GM18505 (cell line): ENCODE results near the gene CARD8.

Experiments
- ATAC-seq: cut with Tn5 transposase; IDR thresholded peaks from one replicate; pipeline ENCODE4 v1.9.1; 2021; ENCODE audit not compliant: unreplicated experiment
- POLR2A ChIP-seq: IDR thresholded peaks from 4 replicates; pipeline ENCODE4 v1.6.1; 2011; ENCODE audit warnings: borderline replicate concordance; ENCODE audit not compliant: insufficient read depth, insufficient read length; ENCODE audit errors: extremely low read depth

CARD8 gene

DNA sequence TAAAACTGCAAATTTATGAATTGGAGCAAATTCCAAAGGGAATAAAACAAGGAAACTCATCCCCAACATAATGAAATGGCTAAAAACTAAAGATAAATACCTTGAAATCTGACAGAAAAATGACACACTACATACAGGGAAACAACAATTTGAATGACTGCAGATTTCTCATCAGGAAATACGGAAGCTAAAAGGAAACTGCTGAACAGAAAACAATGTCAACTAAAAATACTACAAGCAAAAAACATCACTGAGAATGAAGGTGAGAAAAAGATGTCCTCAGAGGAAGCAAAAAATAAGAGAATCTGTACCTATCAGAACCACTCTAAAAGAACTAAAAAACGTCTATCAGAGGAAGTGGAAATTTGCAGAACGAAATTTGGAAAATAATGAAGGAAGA is 45.7 kb downstream of the CARD8 start:
- no peak for ATAC-seq
- TF ChIP-seq POLR2A, result no peak

DNA sequence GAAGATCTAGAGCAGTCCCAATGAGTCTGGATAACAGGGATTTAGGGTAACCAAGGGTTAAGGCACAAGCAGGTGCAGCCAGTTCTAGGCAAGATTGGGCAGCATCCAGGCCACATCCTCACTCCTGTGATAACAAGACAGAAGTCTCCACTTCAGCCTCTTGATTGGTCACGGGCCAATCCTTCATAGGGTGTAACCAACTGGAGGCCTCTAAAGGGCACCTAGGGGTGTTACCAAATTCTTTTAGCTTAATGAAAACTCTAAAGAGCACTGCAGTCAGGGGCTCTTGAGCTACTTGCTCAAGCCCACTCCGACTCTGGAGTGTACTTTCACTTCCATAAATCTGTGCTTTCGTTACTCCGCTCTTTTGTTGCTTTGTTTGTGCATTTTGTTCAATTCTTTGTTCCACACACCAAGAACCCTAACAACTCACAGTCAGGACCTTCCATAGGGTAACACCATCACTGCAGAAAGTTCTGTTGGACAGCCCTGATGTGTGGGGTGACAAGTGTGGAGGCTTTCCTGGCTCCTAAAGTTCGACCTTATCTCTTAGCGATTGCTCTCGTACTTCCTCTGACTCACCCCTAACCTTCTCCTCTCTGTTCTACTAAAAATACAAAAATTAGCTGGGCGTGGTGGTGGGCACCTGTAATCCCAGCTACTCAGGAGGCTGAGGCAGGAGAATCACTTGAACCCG is 49.2 kb downstream of the CARD8 start:
- no peak for TF ChIP-seq POLR2A
- no peak for ATAC-seq

DNA sequence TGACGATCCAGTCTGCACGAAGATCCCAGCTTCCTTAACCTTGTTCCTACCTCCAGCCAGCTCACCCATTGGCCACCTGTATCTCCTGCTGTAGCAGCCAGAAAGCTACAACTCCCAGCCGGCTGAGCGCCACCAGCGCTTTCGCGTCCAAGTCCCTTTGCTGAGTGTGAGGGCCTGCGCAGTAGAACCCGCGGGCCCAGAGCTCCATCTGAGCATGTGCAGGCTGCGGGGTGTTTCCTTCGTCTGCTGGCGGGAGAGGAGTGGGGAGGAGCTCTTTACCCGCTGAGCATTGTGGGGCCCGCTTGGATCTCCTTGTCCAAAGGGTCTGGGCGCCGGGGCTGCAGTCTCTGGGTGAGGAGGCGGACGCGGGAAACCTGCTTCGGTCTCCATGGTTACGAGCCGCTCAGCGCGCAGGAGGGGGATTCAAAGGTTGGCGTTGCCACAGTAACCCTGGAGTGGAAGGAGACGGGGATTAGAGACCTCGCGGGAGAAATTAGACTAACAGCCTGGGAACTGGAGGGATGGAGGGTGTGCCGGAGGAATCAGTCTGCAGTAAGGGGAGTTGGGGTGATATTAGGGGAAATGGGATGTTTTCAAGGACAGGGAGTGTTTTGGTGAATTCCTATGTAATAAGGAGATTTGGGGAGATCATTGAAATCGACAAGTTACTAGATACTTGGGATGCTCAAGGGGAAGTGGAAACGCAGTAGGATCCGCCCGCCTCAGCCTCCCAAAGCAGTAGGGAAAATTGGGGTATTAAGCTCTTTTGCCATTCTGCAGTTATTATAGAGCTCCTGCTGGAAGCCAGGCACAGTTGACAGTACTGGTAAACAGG is 51.7 kb downstream of the CARD8 start:
- peak; percentile 74 for ATAC-seq

DNA sequence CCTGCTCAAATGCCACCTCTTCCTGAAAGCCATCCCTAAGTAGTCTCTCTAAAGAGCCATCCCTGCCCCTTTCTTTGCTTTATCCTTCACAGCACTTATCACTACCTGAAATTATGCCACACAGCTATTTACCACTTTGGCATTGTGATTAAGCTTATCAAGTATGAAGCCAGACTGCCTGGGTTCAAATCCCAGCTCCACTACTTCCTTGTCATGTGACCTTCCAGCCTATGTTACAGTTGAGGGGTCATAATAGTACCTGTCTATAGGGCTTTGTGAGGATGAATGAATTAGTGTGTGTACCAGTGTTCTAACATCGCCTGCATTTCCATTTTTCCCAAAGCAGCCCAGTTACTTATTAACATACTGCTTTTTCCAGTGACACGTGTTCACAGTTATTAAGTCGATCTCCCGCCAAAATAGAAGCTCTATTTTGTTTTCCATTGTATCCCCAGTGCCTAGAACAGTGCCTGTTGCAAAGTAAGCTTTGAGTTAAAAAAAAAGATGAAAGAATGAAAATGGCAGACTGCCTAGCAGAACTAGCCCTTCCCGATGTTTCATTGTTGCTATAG is 52.4 kb downstream of the CARD8 start:
- TF ChIP-seq POLR2A, result no peak
- no peak for ATAC-seq

More for the DNA sequence above, 51.7 kb downstream of the CARD8 start:
- peak; percentile 86 for TF ChIP-seq POLR2A

DNA sequence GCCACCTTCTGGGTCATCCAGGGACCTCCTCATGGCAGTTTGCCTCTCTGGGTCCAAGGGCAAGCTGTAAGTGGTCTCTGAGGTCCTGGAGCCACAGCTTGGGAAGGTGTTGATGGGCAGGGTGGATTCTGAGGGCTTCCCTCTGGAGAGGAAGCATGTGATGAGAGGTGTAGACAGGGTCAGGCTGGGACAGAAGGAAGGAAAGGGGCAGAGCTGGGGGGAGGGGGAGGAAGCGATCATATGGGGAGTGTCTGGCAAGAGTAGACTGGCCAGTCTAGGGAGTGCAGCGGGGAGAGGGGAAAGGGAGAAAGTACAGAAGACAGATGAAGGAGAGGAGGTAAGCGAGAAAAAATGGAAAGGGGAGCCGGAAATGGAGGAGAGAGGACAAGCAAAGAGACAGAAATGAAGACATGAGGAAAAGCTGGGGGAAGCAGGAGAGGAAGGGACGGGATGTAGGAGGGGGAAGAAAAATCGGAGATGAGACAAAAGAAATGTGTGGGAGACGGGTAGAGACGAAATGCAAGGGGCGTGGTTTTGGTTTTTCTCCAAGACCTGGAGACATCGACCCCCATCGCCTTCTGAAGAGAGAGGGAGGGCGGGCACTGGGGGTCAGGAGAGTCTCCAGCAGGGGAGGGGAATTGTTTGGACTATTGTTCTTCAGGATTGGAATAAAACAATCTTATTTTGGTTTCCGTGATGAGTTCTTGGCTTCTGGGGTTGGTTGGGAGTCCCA is 58.6 kb downstream of the CARD8 start:
- no peak for ATAC-seq
- no peak for TF ChIP-seq POLR2A

DNA sequence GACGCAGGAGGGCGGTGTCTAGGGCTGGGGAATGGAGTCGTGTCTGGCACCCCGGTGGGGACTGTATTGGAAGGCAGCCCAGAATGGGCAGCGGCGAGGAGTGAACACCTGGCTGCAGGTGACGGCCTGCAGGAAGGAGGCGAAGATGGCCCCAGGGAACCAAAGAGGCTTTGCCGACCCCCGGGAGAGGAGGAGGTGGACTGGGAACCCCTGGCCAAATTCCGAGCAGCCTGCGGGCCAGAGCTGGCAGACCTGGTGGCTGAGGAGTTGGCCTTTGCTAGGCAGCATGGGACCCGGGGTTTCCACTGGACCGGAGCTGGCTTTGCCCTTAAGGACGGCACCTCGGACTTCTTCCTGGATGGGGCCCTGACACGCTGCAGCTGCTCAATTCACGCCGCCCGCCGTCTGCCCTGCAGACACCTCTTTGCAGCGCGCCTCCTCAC is 59.4 kb downstream of the CARD8 start:
- no peak for ATAC-seq
- TF ChIP-seq POLR2A, result no peak

DNA sequence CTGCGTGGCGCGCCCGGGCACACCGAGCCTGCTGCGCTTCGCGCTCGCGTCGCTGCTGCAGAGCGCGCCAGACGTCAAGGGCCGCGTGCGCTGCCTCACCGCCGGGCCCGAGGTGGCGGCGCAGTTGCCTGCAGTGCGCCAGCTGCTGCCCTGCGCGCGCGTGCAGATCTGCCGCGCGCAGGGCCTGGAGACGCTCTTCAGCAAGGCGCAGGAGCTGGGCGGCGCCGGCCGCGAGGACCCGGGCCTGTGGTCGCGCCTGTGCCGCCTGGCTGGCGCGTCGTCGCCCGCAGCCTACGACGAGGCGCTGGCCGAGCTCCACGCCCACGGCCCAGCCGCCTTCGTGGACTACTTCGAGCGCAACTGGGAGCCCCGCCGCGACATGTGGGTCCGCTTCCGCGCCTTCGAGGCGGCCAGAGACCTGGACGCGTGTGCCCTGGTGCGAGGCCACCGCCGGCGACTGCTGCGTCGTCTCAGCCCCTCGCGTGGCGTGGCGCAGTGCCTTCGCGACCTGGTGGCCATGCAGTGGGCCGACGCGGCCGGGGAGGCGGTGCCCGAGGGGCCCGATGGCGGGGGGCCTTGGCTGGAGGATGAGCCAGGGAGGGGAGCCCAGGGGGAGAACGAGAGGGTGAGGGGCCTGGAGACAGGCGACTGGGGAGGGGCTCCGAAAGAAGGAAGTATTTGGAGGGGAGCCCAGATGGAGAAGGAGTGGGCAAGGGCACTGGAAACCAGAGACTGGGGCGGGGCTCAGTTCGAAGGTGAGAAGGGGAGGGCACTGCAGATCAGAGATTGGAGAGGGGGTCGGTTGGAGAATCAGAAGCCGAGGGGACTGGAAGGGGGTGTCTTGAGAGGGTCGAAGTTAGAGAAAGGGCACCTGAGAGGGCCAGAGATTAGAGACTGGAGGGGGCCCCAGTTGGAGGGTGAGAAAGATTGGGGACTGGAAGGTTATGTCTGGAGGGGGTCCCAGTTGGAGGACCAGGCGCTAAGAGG is 60.6 kb downstream of the CARD8 start:
- no peak for TF ChIP-seq POLR2A
- no peak for ATAC-seq

DNA sequence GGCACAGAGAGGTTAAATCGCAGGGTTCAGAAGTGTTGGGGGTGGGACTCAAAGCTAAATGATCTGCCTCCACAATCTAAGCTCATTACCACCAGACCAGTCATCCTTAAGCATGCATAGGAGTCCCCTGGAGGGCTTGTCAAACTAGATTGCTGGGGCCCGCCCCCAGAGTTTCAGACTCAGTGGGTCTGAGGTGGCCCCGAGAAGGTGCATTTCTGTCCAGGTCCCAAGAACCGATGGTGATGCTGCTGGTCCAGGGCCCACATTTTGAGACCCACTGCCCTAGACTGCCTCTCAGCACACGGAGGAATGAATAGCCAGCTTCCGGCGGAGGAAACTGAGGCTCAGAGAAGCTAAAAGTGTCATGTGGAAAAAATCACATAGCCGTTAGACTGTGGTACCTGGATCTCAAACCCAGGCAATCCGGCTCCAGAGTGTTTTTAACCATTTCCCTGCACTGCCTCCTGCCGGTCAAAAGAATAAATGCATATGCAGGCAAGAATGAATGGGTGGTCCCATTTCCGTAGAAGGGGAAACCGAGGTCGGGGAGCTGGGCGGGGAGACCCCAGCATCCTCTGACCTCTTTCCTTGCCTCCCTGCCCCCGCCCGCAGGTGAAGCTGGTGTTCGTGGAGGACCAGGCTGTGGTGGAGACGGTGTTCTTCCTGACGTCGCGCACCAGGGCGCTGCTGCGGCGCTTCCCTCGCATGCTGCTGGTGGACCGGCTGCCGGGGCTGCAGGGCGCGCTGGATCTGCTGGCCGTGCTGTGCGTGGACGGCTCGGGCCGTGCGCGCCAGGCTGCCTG is 61.5 kb downstream of the CARD8 start:
- no peak for ATAC-seq
- TF ChIP-seq POLR2A, result no peak

DNA sequence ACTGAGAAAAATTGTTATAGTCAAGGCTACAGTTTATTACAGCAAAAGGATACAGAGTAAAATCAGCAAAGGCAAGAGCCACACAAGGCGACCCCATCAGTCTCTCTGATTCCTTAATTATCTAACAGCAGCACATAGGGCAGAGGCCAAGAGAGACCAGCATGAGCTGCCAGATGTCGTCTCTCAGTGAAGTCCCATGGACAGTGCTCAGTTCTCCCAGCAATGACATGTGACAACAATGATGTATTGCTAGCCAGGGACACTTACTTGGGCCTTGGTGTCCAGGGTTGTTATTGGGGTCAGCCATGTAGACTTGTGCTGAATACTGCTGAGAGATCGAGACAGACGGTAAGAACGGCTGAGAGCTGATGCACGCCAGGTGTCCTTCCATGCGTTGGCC is 63.0 kb downstream of the CARD8 start:
- no peak for TF ChIP-seq POLR2A
- ATAC-seq, result no peak

DNA sequence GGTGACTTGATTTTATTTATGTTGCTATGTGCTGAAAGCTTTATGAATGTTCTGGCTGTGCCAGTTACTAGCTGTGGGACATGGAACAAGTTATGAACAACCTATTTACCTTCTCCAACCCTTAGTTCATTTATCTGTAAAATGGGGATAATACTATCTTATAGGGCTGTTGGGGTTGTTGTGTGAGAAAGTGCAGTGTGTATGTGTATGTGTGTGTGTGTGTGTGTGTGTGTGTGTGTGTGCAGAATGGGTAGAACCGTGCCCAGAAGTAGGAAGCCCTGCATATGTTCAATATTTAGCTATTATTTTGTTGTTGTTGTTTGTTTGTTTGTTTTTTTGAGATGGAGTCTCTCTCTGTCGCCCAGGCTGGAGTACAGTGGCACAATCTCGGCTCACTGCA is 64.8 kb downstream of the CARD8 start:
- ATAC-seq, result no peak
- no peak for TF ChIP-seq POLR2A

DNA sequence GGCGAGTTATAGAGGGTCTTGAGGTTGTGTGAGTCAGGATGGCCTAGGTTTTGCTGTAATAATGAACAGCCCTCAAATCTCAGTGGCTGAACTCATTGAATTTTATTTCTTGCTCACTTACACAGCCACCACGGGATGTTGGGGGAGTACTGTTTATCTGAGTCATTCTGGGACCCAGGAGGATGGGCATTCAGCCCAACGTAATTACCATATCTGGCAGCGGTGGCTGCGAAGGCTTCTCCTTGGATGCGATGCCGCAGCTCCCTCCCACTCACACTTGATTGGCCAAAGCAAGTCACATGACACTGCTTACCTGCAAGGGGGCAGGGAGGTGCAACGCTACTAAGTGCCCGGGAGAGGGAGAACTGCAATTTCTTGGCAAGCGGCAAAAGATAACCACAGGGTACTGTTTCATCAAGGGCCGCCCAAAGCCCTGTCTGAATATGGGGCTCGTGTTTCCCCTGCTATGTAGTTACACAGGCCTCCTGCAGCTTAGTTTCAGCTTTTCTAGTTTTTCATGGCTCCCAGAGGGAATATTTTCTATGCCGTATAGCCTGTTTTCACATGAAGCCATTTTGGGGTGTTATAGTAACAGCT is 65.3 kb downstream of the CARD8 start:
- ATAC-seq, result no peak

More for the DNA sequence above, 65.3 kb downstream of the CARD8 start:
- no peak for TF ChIP-seq POLR2A
